ENCODE data around the gene STARD8. TPM values are rescaled to one million over a fixed set of nuclear protein-coding genes. Genes with fewer than 3 reads are reported as not detected.
"Not testable (repeated sequence)": the region's sequence is repeated elsewhere in the genome, so short reads cannot be mapped to it uniquely, and the experiment has no call there.

Gene STARD8
- total RNA-seq, 3 donors from 2014 or later: 1.2 to 5.5 (median 4.5) TPM

GRCh38 chrX:68654693-68655092 is 7.2 kb downstream of the STARD8 start:
- DNase-seq (no peak), ATAC-seq (no peak)
- no peak overlapping the region for H3K4me3 ChIP-seq
- H3K4me1 ChIP-seq (ENCODE audit: low read depth): no peaks in the 10 kb centered on the region
- intact Hi-C loops (cut with DNase I, micrococcal nuclease): no loop called here
- TF ChIP-seq, protein P1, sequence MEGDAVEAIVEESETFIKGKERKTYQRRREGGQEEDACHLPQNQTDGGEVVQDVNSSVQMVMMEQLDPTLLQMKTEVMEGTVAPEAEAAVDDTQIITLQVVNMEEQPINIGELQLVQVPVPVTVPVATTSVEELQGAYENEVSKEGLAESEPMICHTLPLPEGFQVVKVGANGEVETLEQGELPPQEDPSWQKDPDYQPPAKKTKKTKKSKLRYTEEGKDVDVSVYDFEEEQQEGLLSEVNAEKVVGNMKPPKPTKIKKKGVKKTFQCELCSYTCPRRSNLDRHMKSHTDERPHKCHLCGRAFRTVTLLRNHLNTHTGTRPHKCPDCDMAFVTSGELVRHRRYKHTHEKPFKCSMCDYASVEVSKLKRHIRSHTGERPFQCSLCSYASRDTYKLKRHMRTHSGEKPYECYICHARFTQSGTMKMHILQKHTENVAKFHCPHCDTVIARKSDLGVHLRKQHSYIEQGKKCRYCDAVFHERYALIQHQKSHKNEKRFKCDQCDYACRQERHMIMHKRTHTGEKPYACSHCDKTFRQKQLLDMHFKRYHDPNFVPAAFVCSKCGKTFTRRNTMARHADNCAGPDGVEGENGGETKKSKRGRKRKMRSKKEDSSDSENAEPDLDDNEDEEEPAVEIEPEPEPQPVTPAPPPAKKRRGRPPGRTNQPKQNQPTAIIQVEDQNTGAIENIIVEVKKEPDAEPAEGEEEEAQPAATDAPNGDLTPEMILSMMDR (IDR thresholded peaks at IDR 0.05): no peak
- H3K9me3 ChIP-seq: no peaks in the 10 kb centered on the region
- no peaks in the 10 kb centered on the region for H3K36me3 ChIP-seq (ENCODE audit: low read depth)

DNA sequence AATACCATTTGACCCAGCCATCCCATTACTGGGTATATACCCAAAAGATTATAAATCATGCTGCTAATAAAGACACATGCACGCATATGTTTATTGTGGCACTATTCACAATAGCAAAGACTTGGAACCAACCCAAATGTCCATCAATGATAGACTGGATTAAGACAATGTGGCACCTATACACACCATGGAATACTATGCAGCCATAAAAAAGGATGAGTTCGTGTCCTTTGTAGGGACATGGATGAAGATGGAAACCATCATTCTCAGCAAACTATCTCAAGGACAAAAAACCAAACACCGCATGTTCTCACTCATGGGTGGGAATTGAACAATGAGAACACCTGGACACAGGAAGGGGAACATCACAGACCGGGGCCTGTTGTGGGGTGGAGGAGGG is 9.0 kb downstream of the STARD8 start:
- DNase-seq; H3K4me3 ChIP-seq; H3K36me3 ChIP-seq (ENCODE audit: low read depth); intact Hi-C loops (cut with DNase I, micrococcal nuclease); H3K4me1 ChIP-seq (ENCODE audit: low read depth); H3K9me3 ChIP-seq; ATAC-seq: not testable (repeated sequence)

GRCh38 chrX:68658530-68658929 is 11.1 kb downstream of the STARD8 start:
- Histone ChIP-seq H3K36me3 (ENCODE audit: low read depth) (no peaks in the 10 kb centered on the region), H3K4me1 (ENCODE audit: low read depth) (no peaks in the 10 kb centered on the region), H3K4me3 (no peak overlapping the region), H3K9me3 (no peaks in the 10 kb centered on the region)
- intact Hi-C loops (cut with DNase I, micrococcal nuclease): no loop called here
- ATAC-seq: no peak
- TF ChIP-seq, protein P1 (IDR thresholded peaks at IDR 0.05): no peak
- no peak for DNase-seq

DNA sequence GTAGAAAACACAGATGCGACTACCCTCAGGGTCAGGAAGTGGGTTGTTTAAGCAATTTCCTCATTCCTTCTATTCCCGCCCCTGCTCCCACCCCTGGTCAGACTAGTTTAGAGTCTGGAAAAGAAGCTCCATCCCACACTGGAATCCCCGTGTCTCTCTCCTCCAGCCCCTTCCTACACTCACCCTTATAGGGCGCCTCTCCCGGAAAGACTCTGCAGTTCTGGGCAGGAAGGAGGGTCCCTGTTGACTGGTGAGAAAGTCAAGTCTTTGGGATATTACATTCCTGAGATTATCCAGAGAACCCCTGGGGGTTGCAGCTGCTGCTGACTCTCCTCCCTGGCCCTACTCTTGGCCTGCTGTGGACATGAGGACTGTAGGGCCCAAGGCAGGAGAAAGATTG is 11.9 kb downstream of the STARD8 start:
- Histone ChIP-seq H3K4me1 (ENCODE audit: low read depth) (no peaks in the 10 kb centered on the region), H3K9me3 (no peaks in the 10 kb centered on the region), H3K36me3 (ENCODE audit: low read depth) (no peaks in the 10 kb centered on the region), H3K4me3 (no peak overlapping the region)
- TF ChIP-seq, protein P1 (IDR thresholded peaks at IDR 0.05): no peak
- DNase-seq (no peak), ATAC-seq (no peak)
- intact Hi-C loops (cut with DNase I, micrococcal nuclease): no loop called here

GRCh38 chrX:68659786-68660185 is 12.3 kb downstream of the STARD8 start:
- H3K4me1 ChIP-seq (ENCODE audit: low read depth): no peaks in the 10 kb centered on the region
- no peaks in the 10 kb centered on the region for H3K36me3 ChIP-seq (ENCODE audit: low read depth)
- DNase-seq: no peak
- intact Hi-C loops (cut with DNase I, micrococcal nuclease): no loop called here
- ATAC-seq: no peak
- H3K9me3 ChIP-seq: no peaks in the 10 kb centered on the region
- no peak overlapping the region for H3K4me3 ChIP-seq
- TF ChIP-seq, protein P1 (IDR thresholded peaks at IDR 0.05): no peak

- Histone ChIP-seq H3K9me3 (no peaks in the 10 kb centered on the region), H3K4me3 (no peak overlapping the region), H3K4me1 (ENCODE audit: low read depth) (no peaks in the 10 kb centered on the region), H3K36me3 (ENCODE audit: low read depth) (no peaks in the 10 kb centered on the region)
- TF ChIP-seq, protein P1 (IDR thresholded peaks at IDR 0.05): no peak
- DNase-seq: no peak
- no peak for ATAC-seq
- intact Hi-C loops (cut with DNase I, micrococcal nuclease): no loop called here
Observed at GRCh38 chrX:68660746-68661145, 13.3 kb downstream of the STARD8 start.
